Limb (tissue), 2 donors: ENCODE results near the gene OPA1.
"Not testable (repeated sequence)": the region's sequence is repeated elsewhere in the genome, so short reads cannot be mapped to it uniquely, and the experiment has no call there.

Experiments used
- DNase-seq, 2 donors: peaks; one replicate each; pipeline ENCODE4 v3.0.0-alpha.2; 2016; ENCODE audit errors: extremely low spot score in 2 of 2

Gene OPA1

DNA sequence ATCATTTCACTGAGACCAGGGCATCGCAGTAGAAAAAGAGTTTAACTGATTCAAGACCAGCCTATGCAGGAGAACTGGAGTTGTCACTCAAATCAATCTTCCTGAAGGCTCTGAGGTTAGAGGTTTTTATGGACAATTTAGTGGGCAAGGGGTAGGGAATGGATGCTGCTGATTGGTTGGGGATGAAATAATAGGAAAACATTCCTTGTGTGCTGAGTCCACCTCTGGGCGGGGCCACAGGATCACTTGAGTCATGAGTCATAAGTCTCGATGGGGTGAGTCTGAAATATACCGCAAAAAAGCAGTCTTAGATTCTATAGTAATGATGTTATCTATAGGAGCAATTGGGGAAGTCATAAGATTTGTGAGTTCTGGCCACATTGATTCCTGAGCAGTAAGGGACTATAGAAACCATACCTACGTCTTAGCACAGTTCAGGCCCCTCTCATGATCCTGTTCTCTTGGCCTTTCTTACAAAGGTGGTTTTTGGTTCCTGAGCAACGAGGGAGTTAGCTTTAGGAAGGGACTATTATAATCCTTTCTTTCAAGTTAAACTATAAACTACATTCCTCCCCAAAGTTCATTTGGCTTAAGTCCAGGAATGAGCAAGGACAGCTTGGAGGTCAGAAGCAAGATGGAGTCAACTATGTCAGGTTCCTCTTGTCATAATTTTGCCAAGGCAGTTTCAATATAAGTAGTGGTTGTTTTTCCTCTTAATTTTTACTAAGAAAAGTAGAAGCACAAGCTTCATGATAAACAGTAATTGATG, 2.7 kb upstream of the OPA1 start:
- DNase-seq: no peak

- DNase-seq: peak in 1 of 2 donors; percentile 11
Observed at GRCh38 chr3:193593668-193594030, 641 bp downstream of the OPA1 start.

- no peak for DNase-seq
Observed at GRCh38 chr3:193594946-193595689, 2.1 kb downstream of the OPA1 start.

DNA sequence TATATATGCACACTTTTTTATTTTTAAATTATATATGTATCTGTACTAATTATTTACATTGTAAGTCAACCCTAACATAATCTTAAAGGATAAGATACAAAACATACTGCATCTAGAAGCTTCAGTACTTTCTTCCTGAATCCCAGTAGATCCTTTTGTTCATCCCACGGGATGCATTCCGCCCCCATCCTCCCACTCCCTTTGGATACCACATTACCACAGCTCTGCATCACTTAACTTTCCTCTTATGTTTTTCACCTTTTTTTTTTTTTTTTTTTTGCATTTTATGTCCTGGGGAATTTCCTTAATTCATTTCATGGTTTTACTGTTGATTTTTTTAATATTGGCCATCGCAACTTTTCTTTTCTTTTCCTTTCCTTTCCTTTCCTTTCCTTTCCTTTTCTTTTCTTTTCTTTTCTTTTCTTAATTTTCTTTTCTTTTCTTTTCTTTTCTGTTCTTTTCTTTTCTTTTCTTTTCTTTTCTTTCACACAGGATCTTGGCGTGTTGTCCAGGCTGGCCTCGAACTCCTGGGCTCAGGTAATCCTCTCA, 3.0 kb downstream of the OPA1 start:
- no peak for DNase-seq

DNA sequence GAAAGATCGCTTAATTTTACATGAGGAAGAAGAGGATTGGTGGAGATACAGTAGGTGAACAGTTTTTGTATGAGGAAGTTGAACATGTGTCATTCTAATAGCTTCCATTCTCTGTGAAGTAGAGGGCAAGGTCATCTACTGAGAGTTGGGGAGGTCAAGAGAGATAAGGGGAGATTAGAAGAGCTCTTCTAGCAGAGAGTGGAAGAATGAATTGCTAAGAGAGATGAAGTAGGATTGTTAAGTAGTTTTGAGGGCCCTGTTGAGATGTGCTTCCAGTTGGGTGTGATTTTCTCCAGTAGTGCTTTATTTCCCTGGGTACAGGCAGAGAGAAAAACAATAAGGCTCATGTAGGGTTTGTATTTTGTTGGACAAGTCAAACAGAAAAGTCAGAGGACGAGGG, 5.2 kb downstream of the OPA1 start:
- no peak for DNase-seq

GRCh38 chr3:193599393-193599792, 6.4 kb downstream of the OPA1 start:
- no peak for DNase-seq

DNA sequence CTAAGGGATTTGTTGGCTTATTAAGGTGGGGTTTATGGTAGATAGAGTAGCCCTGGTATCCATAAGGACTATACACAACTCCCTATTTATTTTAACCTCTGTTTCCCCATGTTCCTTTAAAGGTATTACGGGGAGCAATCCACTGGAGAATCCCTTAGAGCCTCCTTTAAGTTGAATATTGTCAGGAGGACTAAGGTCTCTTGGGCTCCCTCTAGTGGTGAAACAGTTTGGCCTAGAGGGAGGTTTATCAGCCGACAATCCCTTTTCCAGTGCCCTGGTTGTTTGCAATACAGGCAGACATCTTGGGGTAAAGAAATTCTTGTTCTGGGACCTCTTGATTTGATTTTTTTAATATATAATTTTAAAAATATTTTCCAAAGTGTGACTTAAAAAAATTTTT, 12.9 kb downstream of the OPA1 start:
- DNase-seq: no peak

- not testable (repeated sequence) for DNase-seq
Observed at GRCh38 chr3:193606892-193607291, 13.9 kb downstream of the OPA1 start.

- not testable (repeated sequence) for DNase-seq
Observed at GRCh38 chr3:193610516-193610915, 17.5 kb downstream of the OPA1 start.

DNA sequence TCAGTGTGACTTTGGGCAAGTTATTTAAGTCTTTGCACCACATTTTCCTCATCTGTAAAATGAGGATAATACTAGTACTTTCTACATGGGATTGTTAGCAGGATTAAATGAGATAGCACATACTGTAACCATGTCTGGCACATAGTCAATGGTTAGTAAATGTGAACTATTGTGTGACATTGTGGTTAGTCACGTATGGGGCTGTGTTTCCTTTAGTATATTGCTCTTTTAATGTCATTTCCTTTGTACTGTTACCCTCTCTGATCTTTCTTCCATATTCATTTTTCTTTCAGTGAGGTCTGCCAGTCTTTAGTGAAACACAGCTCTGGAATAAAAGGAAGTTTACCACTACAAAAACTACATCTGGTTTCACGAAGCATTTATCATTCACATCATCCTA, 21.4 kb downstream of the OPA1 start:
- DNase-seq: no peak

DNA sequence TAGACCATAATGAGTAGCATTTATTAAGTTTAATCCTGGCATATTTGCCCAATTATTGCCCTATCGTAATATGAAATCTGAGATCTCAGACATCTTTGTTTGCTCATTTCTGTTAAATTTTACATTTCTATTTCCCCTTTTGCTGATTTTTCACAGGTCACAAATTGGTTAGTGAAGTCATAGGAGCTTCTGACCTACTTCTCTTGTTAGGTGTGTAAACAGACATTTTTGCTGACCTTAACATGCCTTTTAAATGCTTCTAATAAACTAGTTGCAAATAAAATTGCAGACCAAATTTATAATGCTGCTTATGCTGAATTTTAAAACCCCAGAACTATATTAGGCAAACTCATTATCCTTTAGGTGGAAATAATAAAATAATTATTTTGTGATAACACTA, 24.6 kb downstream of the OPA1 start:
- no peak for DNase-seq

DNA sequence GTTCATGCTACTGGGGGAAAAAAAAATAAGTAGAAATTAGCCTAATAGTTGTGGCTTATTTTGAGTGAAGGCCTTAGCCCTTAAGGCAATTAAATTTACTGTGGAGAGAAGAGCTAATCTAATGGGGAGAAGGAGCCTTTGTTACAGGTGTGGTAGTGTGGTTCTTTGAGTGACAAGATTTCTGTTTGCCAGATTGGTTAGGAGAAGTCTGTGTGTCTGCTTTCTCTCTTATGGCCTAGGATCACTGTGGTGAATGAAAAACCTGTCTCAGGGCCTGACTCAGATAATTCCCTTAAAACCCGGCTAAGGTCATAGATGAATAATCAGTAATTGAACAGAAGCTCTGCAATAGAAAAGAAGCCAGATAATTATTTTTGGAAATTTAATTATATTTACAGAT, 27.0 kb downstream of the OPA1 start:
- no peak for DNase-seq

DNA sequence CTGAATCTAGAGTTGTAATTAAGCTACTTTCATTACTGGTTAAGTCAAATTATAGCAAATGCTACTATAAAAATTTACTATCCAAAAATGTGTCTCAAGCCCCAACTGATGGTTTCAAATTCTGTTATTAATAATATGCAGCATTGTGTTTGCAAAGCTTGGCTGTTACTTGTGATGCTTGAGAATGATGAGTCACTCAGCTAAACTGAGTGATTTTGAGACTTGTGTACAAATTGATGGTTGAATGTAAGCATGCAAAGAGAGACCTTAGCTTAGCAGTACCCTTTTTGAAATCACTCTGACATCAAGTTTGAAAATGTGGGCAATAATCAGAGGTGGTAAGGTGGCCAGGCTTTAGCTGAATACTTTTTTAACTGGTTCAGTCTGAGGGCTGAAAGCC, 27.6 kb downstream of the OPA1 start:
- DNase-seq: no peak

GRCh38 chr3:193621127-193621526, 28.1 kb downstream of the OPA1 start:
- DNase-seq: no peak

DNA sequence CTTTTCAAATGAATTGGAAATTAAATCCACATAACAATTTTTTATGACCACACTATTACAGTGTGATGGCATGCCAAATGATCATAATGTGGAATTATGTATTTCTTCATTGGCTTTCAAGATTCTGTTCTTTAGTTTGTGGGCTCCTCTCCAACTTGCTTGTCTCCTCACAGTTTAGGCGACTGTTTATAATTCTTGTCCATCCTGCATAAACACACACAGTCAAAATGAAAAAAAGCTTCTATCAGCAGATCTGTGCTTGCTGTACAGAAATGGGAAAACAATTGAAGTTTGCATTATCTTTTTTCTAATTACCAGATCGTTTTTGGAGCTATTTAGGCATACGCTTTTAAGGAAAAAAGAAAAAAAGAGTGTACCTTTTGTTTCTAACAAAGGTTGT, 37.0 kb downstream of the OPA1 start:
- no peak for DNase-seq

DNA sequence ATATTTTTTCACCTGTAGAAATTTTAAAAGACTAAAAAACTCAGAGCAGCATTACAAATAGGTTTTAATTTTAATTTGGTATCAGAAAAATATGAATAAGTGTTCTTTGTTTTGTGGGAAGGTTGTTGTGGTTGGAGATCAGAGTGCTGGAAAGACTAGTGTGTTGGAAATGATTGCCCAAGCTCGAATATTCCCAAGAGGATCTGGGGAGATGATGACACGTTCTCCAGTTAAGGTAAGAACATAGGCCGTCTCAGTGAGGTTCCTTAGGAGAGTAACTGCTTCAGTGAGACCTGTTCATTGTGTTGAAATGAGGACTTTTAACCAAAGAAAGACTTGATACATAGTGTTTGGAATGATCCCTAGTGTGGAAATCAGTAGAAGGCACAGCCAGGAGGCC, 44.8 kb downstream of the OPA1 start:
- no peak for DNase-seq

- no peak for DNase-seq
Observed at GRCh38 chr3:193638833-193639232, 45.8 kb downstream of the OPA1 start.

- DNase-seq: no peak
Observed at GRCh38 chr3:193640165-193640715, 47.2 kb downstream of the OPA1 start.

- DNase-seq: no peak
Observed at GRCh38 chr3:193640728-193641439, 47.9 kb downstream of the OPA1 start.

DNA sequence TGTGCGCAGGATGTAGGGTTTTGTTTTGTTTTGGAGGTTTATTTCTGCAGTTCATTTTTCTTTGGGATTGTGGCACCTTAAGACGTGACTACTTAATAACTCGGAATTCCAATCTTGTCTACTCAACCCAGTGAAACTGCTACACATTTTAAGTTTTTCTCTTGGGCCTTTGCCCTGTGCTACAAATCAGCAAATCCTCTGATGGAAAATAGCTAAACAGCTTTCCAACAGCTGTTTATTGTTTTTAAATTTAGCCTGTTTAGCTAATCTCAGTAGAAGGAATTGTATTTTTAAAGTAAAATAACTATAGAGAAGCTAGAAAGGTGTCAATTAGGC, 48.4 kb downstream of the OPA1 start:
- DNase-seq: no peak

DNA sequence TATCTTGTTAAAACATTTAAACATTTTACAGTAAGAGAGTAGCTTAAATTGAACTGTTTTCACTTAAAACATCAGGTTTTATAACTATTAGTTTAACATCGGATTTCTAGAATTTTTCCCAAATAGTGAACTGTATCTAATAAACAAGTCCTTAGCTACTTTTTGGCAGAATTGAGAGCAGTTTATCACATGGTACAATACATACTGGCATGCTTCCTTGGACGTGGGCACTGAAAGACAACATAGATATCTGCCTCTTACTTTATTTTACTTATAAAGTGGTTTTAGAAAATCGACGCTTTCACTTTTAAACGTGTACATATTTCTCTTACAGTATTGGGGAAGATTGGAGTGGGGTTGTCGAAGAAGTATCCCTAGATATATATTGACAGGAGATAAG, 52.8 kb downstream of the OPA1 start:
- no peak for DNase-seq

- no peak for DNase-seq
Observed at GRCh38 chr3:193648542-193649076, 55.6 kb downstream of the OPA1 start.
